Sigmoid colon (tissue), 4 donors: Measurements from ENCODE around the gene SREBF1.

ENCODE experiments used
- EP300 ChIP-seq, 4 donors: sonication (generic); formaldehyde crosslinking; IDR thresholded peaks; one replicate each; pipeline ENCODE4 v1.6.1; 2017; ENCODE audit warnings: antibody characterized with exemption in 4 of 4
- POLR2A ChIP-seq, 2 donors: fragments of 450-650 bp; IDR thresholded peaks; one replicate each; pipeline ENCODE4 v1.6.1; 2016; ENCODE audit warnings: antibody characterized with exemption in 2 of 2, mild to moderate bottlenecking in 2 of 2, moderate library complexity in 2 of 2
- POLR2AphosphoS5 ChIP-seq, 4 donors: sonication (generic); formaldehyde crosslinking; IDR thresholded peaks; one replicate each; pipeline ENCODE4 v1.6.1; 2017; ENCODE audit warnings: antibody characterized with exemption in 4 of 4
- TF ChIP-seq, protein P1 (sequence below), 4 experiments: fragments of 450-650 bp in 3 of 4; fragments of 200-600 bp in 1 of 4; IDR thresholded peaks; one replicate each; pipeline ENCODE4 v1.5.1; 2016 to 2019; ENCODE audit warnings: antibody characterized with exemption in 4 of 4, mild to moderate bottlenecking in 3 of 4, moderate library complexity in 2 of 4

GRCh38 chr17:17822616-17823015 lies 14.2 kb downstream of the SREBF1 start:
- TF ChIP-seq EP300 (IDR thresholded peaks at IDR 0.05) (no peak), POLR2A (IDR thresholded peaks at IDR 0.05) (no peak), POLR2AphosphoS5 (IDR thresholded peaks at IDR 0.05) (no peak)
- TF ChIP-seq, protein P1, sequence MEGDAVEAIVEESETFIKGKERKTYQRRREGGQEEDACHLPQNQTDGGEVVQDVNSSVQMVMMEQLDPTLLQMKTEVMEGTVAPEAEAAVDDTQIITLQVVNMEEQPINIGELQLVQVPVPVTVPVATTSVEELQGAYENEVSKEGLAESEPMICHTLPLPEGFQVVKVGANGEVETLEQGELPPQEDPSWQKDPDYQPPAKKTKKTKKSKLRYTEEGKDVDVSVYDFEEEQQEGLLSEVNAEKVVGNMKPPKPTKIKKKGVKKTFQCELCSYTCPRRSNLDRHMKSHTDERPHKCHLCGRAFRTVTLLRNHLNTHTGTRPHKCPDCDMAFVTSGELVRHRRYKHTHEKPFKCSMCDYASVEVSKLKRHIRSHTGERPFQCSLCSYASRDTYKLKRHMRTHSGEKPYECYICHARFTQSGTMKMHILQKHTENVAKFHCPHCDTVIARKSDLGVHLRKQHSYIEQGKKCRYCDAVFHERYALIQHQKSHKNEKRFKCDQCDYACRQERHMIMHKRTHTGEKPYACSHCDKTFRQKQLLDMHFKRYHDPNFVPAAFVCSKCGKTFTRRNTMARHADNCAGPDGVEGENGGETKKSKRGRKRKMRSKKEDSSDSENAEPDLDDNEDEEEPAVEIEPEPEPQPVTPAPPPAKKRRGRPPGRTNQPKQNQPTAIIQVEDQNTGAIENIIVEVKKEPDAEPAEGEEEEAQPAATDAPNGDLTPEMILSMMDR (IDR thresholded peaks at IDR 0.05), result no peak
